Lower leg skin (tissue), 4 donors: ENCODE data around the gene PAK6. TPM values are rescaled to one million over a fixed set of nuclear protein-coding genes. Genes with fewer than 3 reads are reported as not detected.

ENCODE experiments used
- DNase-seq, 2 donors: peaks; one replicate each; pipeline ENCODE4 v3.0.0-alpha.2; 2019; ENCODE audit warnings: low spot score in 2 of 2
- H3K4me3 ChIP-seq: fragments of 200-600 bp; sonication (generic); 2 replicates; pipeline ENCODE4 v1.5.1; 2017; ENCODE audit warnings: mild to moderate bottlenecking, low read depth; ENCODE audit not compliant: poor library complexity, severe bottlenecking
- CTCF ChIP-seq, 3 donors: fragments of 450-650 bp; IDR thresholded peaks; one replicate each; pipeline ENCODE4 v1.5.1; 2016; ENCODE audit warnings: antibody characterized with exemption in 3 of 3, mild to moderate bottlenecking in 3 of 3, moderate library complexity in 2 of 3
- POLR2A ChIP-seq, 2 donors: fragments of 450-650 bp; IDR thresholded peaks; one replicate each; pipeline ENCODE4 v1.6.1; 2016 to 2017; ENCODE audit warnings: antibody characterized with exemption in 2 of 2, mild to moderate bottlenecking in 1 of 2, moderate library complexity in 1 of 2
- WGBS, 2 donors: methylation state at CpG; one replicate each; pipeline ENCODE4 v1.1.5; 2018; 5-methylcytosine and 5-hydroxymethylcytosine counted together
- intact Hi-C: fragments of 100-400 bp; cut with DNase I; formaldehyde crosslinking; loops from one replicate; pipeline ENCODE4 v1.15.0; 2023; ENCODE audit warnings: low total_unique reads
- total RNA-seq, 4 donors: library from RNA; depleted of rRNA; stranded (reverse); fragments of >200 nt; gene quantifications; one replicate each; pipeline ENCODE4 v1.1.0, GENCODE V29; 2016

The PAK6 gene
- total RNA-seq, 4 donors from 2014 or later, result 48.3 to 83.9 (median 70.4) TPM

- H3K4me3 ChIP-seq, result no peak overlapping the region
- DNase-seq, result no peak
- intact Hi-C loops, result no loop called here
- 81 to 90% methylated on average over 4 of the region's 4 CpGs for WGBS, 2 donors
- TF ChIP-seq CTCF (IDR thresholded peaks at IDR 0.05), result no peak
- no peak for TF ChIP-seq POLR2A (IDR thresholded peaks at IDR 0.05)
Measured at GRCh38 chr15:40255033-40255432, 16.2 kb downstream of the PAK6 start.

DNA sequence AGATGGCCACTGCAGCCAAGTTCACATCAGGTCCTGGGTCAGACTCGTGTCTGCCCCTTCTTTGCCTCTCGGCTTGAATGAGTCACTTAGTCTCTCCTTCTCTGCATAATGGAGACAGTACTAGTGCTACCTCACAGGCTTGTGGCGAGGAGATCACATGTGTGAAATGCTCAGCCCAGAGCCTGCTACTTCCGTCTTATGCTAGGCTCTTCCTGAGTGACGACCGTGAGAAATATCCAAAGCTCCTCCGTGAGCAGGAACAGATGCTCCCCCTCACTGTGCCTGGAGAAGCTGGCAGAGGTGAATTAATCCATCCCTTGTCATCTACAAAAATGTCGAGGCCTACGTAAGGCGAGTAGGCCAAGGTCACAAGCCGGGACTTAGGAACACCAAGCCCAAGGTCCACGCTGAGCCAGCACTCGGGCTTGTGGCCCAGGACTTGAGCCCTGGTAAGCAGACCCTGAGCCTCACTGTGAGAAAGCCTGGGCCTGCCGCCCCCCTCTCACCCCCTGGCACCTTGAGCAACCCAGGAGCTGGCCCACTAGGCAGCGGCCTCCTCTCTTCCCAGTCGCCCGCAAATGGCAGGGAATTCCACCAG, 17.9 kb downstream of the PAK6 start:
- WGBS, 2 donors, result 87 to 90% methylated on average over 17 of the region's 17 CpGs
- no peak for DNase-seq
- H3K4me3 ChIP-seq, result no peak overlapping the region
- intact Hi-C loops, result no loop called here
- TF ChIP-seq POLR2A (IDR thresholded peaks at IDR 0.05) (no peak), CTCF (IDR thresholded peaks at IDR 0.05) (no peak)

- no peak for TF ChIP-seq POLR2A (IDR thresholded peaks at IDR 0.05)
- TF ChIP-seq CTCF (IDR thresholded peaks at IDR 0.05), result no peak
- H3K4me3 ChIP-seq, result no peak overlapping the region
- DNase-seq, result no peak
- 84 to 89% methylated on average over 9 of the region's 9 CpGs for WGBS, 2 donors
- intact Hi-C loops, result no loop called here
Measured at GRCh38 chr15:40257656-40258450, 19.0 kb downstream of the PAK6 start.

DNA sequence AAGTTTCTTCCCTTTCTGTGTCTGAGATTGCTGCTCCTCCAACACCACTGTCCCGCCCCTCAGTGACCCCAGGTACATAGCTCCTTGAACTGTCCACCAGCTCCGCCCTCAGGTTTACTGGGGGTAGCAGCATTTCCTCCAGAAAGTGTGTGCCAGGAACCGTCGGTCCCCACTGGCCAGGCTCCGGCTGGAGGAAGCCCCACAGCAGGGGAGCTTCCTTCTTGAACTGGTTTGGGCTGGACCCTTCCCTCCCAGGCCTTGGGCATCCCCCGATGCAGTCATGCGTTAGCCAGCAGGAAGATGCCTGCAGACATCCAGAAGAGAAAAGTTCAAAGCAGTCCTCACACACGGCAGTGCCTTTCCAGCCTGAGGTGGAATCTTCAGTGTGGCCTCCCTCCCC, 19.7 kb downstream of the PAK6 start:
- 68 to 69% methylated on average over 8 of the region's 8 CpGs for WGBS, 2 donors
- TF ChIP-seq POLR2A (IDR thresholded peaks at IDR 0.05) (no peak), CTCF (IDR thresholded peaks at IDR 0.05) (no peak)
- H3K4me3 ChIP-seq, result no peak overlapping the region
- no peak for DNase-seq
- intact Hi-C loops, result no loop called here

- 66% methylated on average over 7 of the region's 7 CpGs for WGBS, 2 donors
- no peak for DNase-seq
- intact Hi-C loops, result no loop called here
- H3K4me3 ChIP-seq, result no peak overlapping the region
- TF ChIP-seq CTCF (IDR thresholded peaks at IDR 0.05), result no peak
Measured at GRCh38 chr15:40259021-40259420, 20.2 kb downstream of the PAK6 start.
